Activated CD8-positive, alpha-beta memory T cell treated with anti-CD3 and anti-CD28 coated beads for 48 hours (primary cell): ENCODE data around the gene NDEL1.

Experiments used
- DNase-seq, 3 experiments: peaks; one replicate each; pipeline ENCODE4 v3.0.0-alpha.2; 2020; ENCODE audit warnings: low read depth in 2 of 3, low spot score in 2 of 3

NDEL1 gene

DNA sequence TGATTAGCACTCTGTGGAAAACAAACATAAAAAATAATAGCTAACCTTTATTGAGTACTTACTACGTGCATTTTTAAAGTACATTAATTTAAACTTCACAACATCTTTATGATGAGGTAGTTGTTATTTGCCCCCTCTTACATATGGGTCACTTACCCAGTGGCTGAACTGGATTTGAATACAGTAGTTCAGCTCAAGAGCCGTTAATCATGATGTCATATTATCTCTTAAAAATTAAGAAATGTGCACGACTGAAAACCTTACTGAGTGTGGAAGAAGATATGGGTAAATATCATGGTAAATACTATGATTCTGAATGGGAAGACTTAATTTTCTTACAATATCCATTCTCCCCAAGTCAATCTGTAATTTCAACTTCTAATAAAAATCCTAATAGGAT is 17.6 kb downstream of the NDEL1 start:
- DNase-seq: no peak

DNA sequence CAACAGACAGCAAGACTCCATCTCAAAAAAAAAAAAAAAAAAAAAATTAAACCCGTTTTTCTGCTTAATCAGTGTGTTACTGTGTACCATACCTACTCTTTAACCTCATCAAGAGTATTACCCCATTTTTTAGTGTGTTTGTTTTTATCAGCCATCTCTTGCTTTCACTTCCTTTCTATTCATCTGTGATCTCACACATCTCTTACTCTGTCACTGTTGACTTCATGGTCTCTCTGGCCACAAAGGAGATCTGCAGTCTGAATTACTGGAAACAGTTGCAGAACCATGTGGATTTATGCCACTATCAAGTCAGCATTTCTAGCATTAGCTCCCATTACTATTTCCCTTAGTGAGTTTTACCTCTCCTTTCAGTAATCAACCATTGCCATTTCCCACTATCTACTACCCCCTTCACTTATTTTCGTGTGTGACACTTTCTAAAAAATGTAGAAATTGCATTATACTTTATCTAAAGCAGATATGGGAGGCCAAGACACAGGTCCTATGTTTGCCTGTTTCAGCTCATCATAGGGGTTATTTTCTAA is 20.1 kb downstream of the NDEL1 start:
- DNase-seq: no peak

- no peak for DNase-seq
These were observed 22.4 kb downstream of the NDEL1 start for GRCh38 chr17:8458128-8458527.

DNA sequence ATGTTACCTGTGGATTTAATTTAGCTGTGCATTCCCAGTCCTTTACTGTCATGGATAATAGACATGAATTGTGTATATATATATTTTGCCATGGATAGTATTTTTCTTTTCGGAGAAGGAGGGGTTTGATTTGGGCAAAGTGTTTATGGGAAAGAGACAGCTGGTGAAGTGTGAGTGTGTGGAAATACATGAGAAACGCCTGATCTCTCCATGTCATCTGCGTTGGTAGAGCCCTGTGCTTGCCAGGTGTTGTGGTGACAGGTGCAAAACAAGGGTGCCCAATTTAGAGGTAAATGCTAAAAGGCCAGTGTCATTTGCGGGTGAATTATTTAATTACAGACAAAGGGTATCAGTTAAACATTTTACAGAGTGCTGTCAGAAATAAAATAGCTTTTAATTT is 23.4 kb downstream of the NDEL1 start:
- no peak for DNase-seq

- DNase-seq: no peak
These were observed 24.1 kb downstream of the NDEL1 start for GRCh38 chr17:8459831-8460230.

GRCh38 chr17:8462564-8462963 is 26.9 kb downstream of the NDEL1 start:
- no peak for DNase-seq

- DNase-seq: no peak
These were observed 27.4 kb downstream of the NDEL1 start for GRCh38 chr17:8463099-8463498.

DNA sequence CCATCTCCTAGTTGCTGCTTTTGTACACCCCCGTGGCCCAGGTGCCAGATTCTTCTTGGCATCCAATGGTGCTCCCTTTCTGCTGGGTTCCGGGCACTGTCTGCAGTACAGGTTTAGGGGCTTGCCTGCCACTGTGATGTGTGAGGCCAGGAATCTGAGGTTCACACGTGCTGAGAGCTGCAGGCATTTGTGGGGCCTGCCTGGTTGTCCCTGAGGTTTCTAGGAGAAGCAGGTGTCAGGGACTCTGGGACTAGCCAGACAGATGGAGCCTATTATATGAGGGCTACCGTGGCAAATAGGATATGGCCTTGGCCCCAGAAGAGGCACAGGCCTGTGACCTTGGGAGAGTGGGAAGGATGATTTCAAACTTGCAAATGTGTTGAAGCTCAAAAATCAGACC is 29.3 kb downstream of the NDEL1 start:
- DNase-seq: no peak

- no peak for DNase-seq
These were observed 29.7 kb downstream of the NDEL1 start for GRCh38 chr17:8465356-8465755.

- no peak for DNase-seq
These were observed 30.1 kb downstream of the NDEL1 start for GRCh38 chr17:8465759-8466158.

GRCh38 chr17:8466456-8466855 is 30.8 kb downstream of the NDEL1 start:
- no peak for DNase-seq

- no peak for DNase-seq
These were observed 31.2 kb downstream of the NDEL1 start for GRCh38 chr17:8466873-8467272.

- DNase-seq: no peak
These were observed 31.8 kb downstream of the NDEL1 start for GRCh38 chr17:8467527-8467926.

DNA sequence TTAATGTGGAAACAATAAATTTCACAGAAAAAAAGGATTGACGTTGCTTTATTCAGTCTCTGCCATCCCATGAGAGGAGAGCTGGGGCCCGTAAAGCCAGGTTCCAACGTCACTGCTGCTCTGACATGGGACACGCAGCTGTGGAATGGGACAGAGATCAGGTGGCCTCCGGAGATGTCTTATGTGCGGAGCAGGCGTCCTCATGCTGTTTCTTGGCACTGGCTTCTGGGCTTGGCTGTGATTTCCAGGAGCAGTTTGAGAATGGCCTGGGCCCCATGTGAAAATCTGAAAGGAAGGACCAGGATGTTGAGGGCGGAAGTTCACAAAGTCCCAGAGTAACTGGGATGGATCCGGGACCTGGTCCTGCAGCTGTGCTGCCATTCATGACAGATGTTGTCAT is 32.4 kb downstream of the NDEL1 start:
- DNase-seq: no peak

DNA sequence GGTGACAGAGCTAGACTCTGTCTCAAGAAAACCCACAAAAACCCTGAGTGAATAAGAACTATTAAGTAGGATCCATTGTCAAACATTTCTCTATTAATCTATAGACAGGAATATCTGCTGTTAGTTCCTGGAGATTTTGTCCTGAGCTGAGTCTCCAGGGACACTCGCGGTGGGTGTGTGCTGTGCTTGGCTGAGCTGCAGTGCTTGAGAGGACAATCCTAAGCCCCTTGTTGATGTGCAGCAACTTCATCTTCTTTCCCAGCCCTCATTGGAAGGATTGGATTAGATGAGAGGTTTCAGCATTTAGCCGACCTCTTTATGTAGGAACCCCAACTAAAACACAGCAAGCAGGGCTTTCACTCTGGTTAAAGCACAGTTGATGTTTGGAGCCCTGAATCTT is 33.3 kb downstream of the NDEL1 start:
- DNase-seq: no peak

GRCh38 chr17:8469964-8470363 is 34.3 kb downstream of the NDEL1 start:
- DNase-seq: no peak

DNA sequence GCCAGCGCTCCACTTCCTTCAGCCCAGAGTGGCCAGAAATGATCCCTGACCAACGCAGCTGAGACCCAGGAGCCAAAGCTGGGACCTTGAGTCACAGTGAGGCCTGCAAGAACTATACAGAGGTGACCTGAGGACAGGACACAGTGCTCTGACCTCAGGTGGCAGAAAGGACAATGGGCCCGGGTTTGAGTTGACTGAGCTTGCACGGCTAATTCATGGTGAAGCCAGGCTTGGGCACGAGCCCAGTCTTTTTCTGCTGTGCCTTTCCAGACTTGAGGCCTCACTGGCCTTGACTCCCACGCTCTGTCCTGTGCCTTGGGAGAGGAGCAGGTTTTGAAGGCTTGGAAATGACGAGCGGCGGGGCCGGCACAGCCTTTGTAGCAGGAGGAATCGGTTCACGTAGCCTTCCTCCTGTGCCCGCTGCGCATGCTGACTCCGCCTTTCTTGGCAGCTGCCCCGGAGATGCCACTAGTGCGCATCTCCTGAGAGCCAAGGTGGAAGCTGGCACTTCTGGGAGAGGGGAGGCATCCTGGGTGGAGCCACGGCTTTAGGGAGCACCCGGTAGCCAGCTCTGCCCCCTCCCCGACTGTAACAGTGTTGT is 34.9 kb downstream of the NDEL1 start:
- DNase-seq: no peak

DNA sequence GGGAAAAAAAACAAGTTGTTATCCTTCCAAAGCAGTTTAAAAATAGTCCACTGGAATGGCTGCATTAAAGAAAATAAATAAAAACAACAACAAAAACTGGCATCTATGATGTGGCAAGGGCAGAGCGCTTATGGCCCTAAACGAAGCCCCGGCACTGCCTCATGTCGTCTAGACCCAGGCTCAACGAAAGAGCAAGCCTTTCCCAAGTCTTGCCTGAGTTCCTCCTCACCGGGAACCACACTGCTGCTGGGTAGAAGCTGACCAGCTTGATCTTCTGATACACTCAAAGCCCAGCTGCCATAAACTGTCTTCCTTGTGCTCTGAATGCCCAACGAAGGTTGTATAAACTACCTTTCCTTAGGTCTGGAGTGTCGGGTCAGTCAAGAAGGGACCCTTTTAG is 37.0 kb downstream of the NDEL1 start:
- DNase-seq: no peak

- no peak for DNase-seq
These were observed 37.9 kb downstream of the NDEL1 start for GRCh38 chr17:8473451-8474192.

DNA sequence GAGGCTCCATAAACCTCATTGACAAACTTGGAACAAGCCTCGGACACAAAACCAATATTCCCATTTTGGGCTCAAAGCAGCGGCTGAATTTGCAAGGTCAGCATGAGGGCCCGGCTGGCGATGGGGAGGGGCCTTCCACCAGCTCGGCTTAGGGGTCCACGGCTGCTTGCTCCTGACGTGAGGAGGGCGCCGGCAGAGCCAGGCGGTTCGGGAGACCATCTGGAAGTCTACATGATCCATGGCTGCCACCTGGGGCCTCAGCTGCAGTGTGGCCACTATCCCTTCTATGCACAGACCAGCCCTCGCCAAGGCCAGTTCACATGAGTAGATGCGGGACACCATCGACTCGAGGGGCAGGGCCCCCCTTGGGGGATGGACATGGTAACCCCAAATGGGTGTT is 39.1 kb downstream of the NDEL1 start:
- DNase-seq: no peak

GRCh38 chr17:8475227-8475626 is 39.5 kb downstream of the NDEL1 start:
- no peak for DNase-seq

- no peak for DNase-seq
These were observed 40.1 kb downstream of the NDEL1 start for GRCh38 chr17:8475781-8476180.

DNA sequence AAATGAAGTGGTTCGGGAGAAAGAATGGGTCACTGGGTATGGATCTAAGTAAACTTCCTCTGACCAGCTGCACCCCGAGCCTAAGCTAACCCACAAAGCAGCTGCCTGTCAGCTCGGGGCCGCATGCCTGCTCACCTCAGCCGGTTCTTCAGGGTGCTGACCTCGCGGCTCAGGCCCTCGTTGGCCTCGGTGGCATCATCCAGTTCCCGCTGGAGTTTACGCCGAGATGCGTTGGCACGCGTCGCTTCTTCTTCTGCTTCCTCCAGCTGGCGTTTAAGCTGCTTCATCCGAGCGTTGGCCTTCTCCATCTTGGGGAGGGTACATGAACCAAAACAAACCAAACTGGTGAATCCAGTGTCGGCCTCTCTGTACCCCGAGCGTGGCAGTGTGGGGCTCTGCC is 41.1 kb downstream of the NDEL1 start:
- no peak for DNase-seq
